WTC11 (cell line): ENCODE data around the gene PNLIPRP1. TPM values are rescaled to one million over a fixed set of nuclear protein-coding genes. Genes with fewer than 3 reads are reported as not detected.

Experiments
- ATAC-seq: fragments of 200-7000 bp; cut with Tn5 transposase; 2 replicates; pipeline ENCODE4 v1.10.0; 2021; ENCODE audit warnings: mild to moderate bottlenecking, moderate library complexity
- CTCF ChIA-PET: fragments of 300-600 bp; sonication (Branson Sonifier 250); formaldehyde crosslinking; loops from one replicate; lab custom pipeline; 2021; ENCODE audit warnings: antibody characterized with exemption; lab: Charles Lee
- POLR2A ChIA-PET: fragments of 350-600 bp; sonication (Branson Sonifier 250); formaldehyde crosslinking; loops from one replicate; lab custom pipeline; 2021; ENCODE audit warnings: antibody characterized with exemption; lab: Charles Lee
- DNase-seq: peaks from one replicate; pipeline ENCODE4 v3.0.0; 2021; ENCODE audit warnings: low spot score
- H3K27ac Mint-ChIP-seq: 2 replicates; pipeline ENCODE4 v1.8.0; 2021; ENCODE audit warnings: mixed read lengths
- H3K27me3 Mint-ChIP-seq: 2 replicates; pipeline ENCODE4 v1.8.0; 2021; ENCODE audit warnings: low read depth, mild to moderate bottlenecking, moderate library complexity, mixed read lengths
- H3K36me3 Mint-ChIP-seq: 2 replicates; pipeline ENCODE4 v1.8.0; 2021; ENCODE audit warnings: mixed read lengths
- H3K4me1 Mint-ChIP-seq: 2 replicates; pipeline ENCODE4 v1.8.0; 2022; ENCODE audit warnings: mixed read lengths
- H3K4me3 Mint-ChIP-seq: 2 replicates; pipeline ENCODE4 v1.8.0; 2021; ENCODE audit warnings: mild to moderate bottlenecking, moderate library complexity, mixed read lengths
- H3K9me3 Mint-ChIP-seq: 2 replicates; pipeline ENCODE4 v1.8.0; 2021; ENCODE audit warnings: mixed read lengths
- AFF4 ChIP-seq: sonication (generic); formaldehyde crosslinking; IDR thresholded peaks from 2 replicates; pipeline ENCODE4 v1.8.1; 2023; ENCODE audit warnings: mild to moderate bottlenecking, missing genetic modification reagents, borderline replicate concordance
- CBFB ChIP-seq: sonication (generic); formaldehyde crosslinking; IDR thresholded peaks from 2 replicates; pipeline ENCODE4 v1.8.1; 2022; ENCODE audit warnings: mild to moderate bottlenecking, low read depth, missing genetic modification reagents
- CREM ChIP-seq: sonication (generic); formaldehyde crosslinking; IDR thresholded peaks from 2 replicates; pipeline ENCODE4 v1.8.1; 2022; ENCODE audit warnings: mild to moderate bottlenecking, missing genetic modification reagents, moderate library complexity
- ELF4 ChIP-seq: sonication (generic); formaldehyde crosslinking; IDR thresholded peaks from 2 replicates; pipeline ENCODE4 v1.8.1; 2022; ENCODE audit warnings: low read depth, mild to moderate bottlenecking, moderate library complexity, missing genetic modification reagents
- FOXK1 ChIP-seq: sonication (generic); formaldehyde crosslinking; IDR thresholded peaks from 2 replicates; pipeline ENCODE4 v1.8.0; 2022; ENCODE audit warnings: mild to moderate bottlenecking, moderate library complexity, missing genetic modification reagents
- GTF2I ChIP-seq: fragments of 250-450 bp; sonication (Bioruptor Pico); conservative IDR thresholded peaks from 2 replicates; pipeline ENCODE4 v1.4.0; 2021; ENCODE audit warnings: mild to moderate bottlenecking
- MXD4 ChIP-seq: fragments of 250-450 bp; sonication (Bioruptor Pico); IDR thresholded peaks from 2 replicates; pipeline ENCODE4 v1.8.0; 2021; ENCODE audit warnings: mild to moderate bottlenecking, moderate library complexity, borderline replicate concordance
- NFATC4 ChIP-seq: fragments of 250-450 bp; sonication (Bioruptor Pico); IDR thresholded peaks from 2 replicates; pipeline ENCODE4 v1.9.0; 2021; ENCODE audit warnings: mild to moderate bottlenecking
- NR2C2 ChIP-seq: sonication (generic); formaldehyde crosslinking; IDR thresholded peaks from 2 replicates; pipeline ENCODE4 v1.8.0; 2022; ENCODE audit warnings: mild to moderate bottlenecking, missing genetic modification reagents
- OVOL2 ChIP-seq: fragments of 250-450 bp; sonication (Bioruptor Pico); IDR thresholded peaks from 2 replicates; pipeline ENCODE4 v1.9.0; 2021; ENCODE audit warnings: mild to moderate bottlenecking, borderline replicate concordance
- RELA ChIP-seq: sonication (generic); formaldehyde crosslinking; IDR thresholded peaks from 2 replicates; pipeline ENCODE4 v1.8.1; 2022; ENCODE audit warnings: missing genetic modification reagents, mild to moderate bottlenecking, borderline replicate concordance
- SP1 ChIP-seq: sonication (generic); formaldehyde crosslinking; conservative IDR thresholded peaks from 2 replicates; pipeline ENCODE4 v1.8.1; 2022; ENCODE audit warnings: missing genetic modification reagents
- TP53 ChIP-seq: sonication (generic); formaldehyde crosslinking; IDR thresholded peaks from 2 replicates; pipeline ENCODE4 v1.8.1; 2023; ENCODE audit warnings: mild to moderate bottlenecking, missing genetic modification reagents
- USF2 ChIP-seq: sonication (generic); formaldehyde crosslinking; IDR thresholded peaks from 2 replicates; pipeline ENCODE4 v1.8.1; 2023; ENCODE audit warnings: mild to moderate bottlenecking, missing genetic modification reagents, moderate library complexity
- ZNF121 ChIP-seq: sonication (generic); formaldehyde crosslinking; IDR thresholded peaks from 2 replicates; pipeline ENCODE4 v1.8.0; 2023; ENCODE audit warnings: missing genetic modification reagents
- ZNF138 ChIP-seq: sonication (generic); formaldehyde crosslinking; conservative IDR thresholded peaks from 2 replicates; pipeline ENCODE4 v1.8.1; 2022; ENCODE audit warnings: mild to moderate bottlenecking, moderate library complexity, missing genetic modification reagents
- ZNF232 ChIP-seq: sonication (generic); formaldehyde crosslinking; IDR thresholded peaks from 2 replicates; pipeline ENCODE4 v1.8.0; 2022; ENCODE audit warnings: mild to moderate bottlenecking, missing genetic modification reagents
- ZNF396 ChIP-seq: fragments of 250-450 bp; sonication (Bioruptor Pico); IDR thresholded peaks from 2 replicates; pipeline ENCODE4 v1.8.0; 2021; ENCODE audit warnings: mild to moderate bottlenecking, moderate library complexity, borderline replicate concordance
- total RNA-seq: library from RNA; stranded (reverse); gene quantifications from 3 replicates; pipeline ENCODE4 v1.2.3, GENCODE V29; 2021
- TF ChIP-seq, protein P1 (sequence below): fragments of 250-450 bp; sonication (Bioruptor Pico); IDR thresholded peaks from 2 replicates; pipeline ENCODE4 v1.9.0; 2021; ENCODE audit warnings: mild to moderate bottlenecking
- TF ChIP-seq, protein P2 (sequence below): fragments of 200-600 bp; IDR thresholded peaks from 2 replicates; pipeline ENCODE4 v1.8.0; 2022; ENCODE audit warnings: antibody characterized with exemption
- TF ChIP-seq, protein P3 (sequence below): fragments of 250-450 bp; sonication (Bioruptor Pico); IDR thresholded peaks from 2 replicates; pipeline ENCODE4 v1.9.0; 2021; ENCODE audit warnings: mild to moderate bottlenecking, borderline replicate concordance

The PNLIPRP1 gene
- total RNA-seq, 1 experiment from 2014 or later: 0.68 TPM

GRCh38 chr10:116594525-116595035 lies 3.8 kb downstream of the PNLIPRP1 start (continued):
- TF ChIP-seq, protein P1, sequence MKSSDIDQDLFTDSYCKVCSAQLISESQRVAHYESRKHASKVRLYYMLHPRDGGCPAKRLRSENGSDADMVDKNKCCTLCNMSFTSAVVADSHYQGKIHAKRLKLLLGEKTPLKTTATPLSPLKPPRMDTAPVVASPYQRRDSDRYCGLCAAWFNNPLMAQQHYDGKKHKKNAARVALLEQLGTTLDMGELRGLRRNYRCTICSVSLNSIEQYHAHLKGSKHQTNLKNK: no peak
- TF ChIP-seq OVOL2 (CRISPR knock-in tag): no peak
- TF ChIP-seq, all 79 proteins: peak for 0

DNA sequence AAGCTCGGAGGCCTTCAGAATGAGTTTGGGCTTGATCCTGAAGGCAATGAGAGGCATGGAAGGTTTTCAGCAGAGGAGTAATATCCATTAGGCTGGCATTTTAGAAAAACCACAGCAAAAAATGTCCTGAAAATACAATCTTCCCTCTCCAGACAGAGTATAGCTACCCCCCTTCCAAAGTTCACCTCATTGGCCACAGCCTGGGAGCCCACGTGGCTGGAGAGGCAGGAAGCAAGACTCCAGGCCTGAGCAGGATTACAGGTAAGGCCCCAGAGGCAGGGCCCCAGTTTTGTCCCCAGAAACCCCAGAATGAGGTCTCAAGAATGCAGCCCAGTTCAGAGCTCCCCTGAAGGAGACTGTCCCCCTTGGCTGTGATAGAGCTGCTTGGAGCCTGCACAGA lies 5.3 kb downstream of the PNLIPRP1 start:
- Mint-ChIP-seq H3K9me3 (no peaks in the 10 kb centered on the region), H3K4me3 (no peak overlapping the region), H3K27me3 (no peaks in the 10 kb centered on the region), H3K36me3 (no peaks in the 10 kb centered on the region), H3K4me1 (peaks cover 10% of the 10 kb centered on the region), H3K27ac (no peak overlapping the region)
- POLR2A ChIA-PET: no interaction called here
- TF ChIP-seq, protein P1: no peak
- TF ChIP-seq ZNF138 (CRISPR knock-in tag): no peak
- CTCF ChIA-PET: no interaction called here
- no peak for DNase-seq
- no peak for ATAC-seq

DNA sequence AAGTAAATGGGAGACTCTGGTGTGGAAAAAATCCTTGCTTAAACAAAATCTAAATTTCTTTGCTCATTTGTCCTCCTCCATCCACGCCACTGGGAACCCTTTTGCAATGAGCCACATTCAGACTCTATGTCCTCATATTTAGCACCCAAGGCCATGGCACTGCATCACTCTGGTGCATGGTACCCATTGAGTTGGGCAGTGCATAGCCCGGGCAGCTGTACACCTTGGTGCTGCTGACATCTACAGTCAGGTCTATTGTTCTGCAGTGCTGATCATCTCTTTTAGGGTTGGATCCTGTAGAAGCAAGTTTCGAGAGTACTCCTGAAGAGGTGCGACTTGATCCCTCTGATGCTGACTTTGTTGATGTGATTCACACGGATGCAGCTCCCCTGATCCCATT lies 6.8 kb downstream of the PNLIPRP1 start:
- TF ChIP-seq FOXK1 (CRISPR knock-in tag) (no peak), ZNF121 (CRISPR knock-in tag) (no peak), MXD4 (no peak), ZNF232 (CRISPR knock-in tag) (no peak), NFATC4 (CRISPR knock-in tag) (no peak), SP1 (CRISPR knock-in tag) (no peak), NR2C2 (CRISPR knock-in tag) (no peak), ZNF396 (no peak), RELA (no peak), CREM (no peak), CBFB (CRISPR knock-in tag) (no peak), GTF2I (CRISPR knock-in tag) (no peak), TP53 (CRISPR knock-in tag) (no peak), ZNF138 (CRISPR knock-in tag) (no peak), ELF4 (CRISPR knock-in tag) (no peak), AFF4 (CRISPR knock-in tag) (no peak), USF2 (no peak)
- TF ChIP-seq, protein P2, sequence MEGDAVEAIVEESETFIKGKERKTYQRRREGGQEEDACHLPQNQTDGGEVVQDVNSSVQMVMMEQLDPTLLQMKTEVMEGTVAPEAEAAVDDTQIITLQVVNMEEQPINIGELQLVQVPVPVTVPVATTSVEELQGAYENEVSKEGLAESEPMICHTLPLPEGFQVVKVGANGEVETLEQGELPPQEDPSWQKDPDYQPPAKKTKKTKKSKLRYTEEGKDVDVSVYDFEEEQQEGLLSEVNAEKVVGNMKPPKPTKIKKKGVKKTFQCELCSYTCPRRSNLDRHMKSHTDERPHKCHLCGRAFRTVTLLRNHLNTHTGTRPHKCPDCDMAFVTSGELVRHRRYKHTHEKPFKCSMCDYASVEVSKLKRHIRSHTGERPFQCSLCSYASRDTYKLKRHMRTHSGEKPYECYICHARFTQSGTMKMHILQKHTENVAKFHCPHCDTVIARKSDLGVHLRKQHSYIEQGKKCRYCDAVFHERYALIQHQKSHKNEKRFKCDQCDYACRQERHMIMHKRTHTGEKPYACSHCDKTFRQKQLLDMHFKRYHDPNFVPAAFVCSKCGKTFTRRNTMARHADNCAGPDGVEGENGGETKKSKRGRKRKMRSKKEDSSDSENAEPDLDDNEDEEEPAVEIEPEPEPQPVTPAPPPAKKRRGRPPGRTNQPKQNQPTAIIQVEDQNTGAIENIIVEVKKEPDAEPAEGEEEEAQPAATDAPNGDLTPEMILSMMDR: no peak
- TF ChIP-seq, protein P3, sequence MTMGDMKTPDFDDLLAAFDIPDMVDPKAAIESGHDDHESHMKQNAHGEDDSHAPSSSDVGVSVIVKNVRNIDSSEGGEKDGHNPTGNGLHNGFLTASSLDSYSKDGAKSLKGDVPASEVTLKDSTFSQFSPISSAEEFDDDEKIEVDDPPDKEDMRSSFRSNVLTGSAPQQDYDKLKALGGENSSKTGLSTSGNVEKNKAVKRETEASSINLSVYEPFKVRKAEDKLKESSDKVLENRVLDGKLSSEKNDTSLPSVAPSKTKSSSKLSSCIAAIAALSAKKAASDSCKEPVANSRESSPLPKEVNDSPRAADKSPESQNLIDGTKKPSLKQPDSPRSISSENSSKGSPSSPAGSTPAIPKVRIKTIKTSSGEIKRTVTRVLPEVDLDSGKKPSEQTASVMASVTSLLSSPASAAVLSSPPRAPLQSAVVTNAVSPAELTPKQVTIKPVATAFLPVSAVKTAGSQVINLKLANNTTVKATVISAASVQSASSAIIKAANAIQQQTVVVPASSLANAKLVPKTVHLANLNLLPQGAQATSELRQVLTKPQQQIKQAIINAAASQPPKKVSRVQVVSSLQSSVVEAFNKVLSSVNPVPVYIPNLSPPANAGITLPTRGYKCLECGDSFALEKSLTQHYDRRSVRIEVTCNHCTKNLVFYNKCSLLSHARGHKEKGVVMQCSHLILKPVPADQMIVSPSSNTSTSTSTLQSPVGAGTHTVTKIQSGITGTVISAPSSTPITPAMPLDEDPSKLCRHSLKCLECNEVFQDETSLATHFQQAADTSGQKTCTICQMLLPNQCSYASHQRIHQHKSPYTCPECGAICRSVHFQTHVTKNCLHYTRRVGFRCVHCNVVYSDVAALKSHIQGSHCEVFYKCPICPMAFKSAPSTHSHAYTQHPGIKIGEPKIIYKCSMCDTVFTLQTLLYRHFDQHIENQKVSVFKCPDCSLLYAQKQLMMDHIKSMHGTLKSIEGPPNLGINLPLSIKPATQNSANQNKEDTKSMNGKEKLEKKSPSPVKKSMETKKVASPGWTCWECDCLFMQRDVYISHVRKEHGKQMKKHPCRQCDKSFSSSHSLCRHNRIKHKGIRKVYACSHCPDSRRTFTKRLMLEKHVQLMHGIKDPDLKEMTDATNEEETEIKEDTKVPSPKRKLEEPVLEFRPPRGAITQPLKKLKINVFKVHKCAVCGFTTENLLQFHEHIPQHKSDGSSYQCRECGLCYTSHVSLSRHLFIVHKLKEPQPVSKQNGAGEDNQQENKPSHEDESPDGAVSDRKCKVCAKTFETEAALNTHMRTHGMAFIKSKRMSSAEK (CRISPR knock-in tag): no peak
- peaks cover 10% of the 10 kb centered on the region for H3K4me1 Mint-ChIP-seq
- H3K36me3 Mint-ChIP-seq: no peaks in the 10 kb centered on the region
- H3K9me3 Mint-ChIP-seq: no peaks in the 10 kb centered on the region
- no peaks in the 10 kb centered on the region for H3K27me3 Mint-ChIP-seq
- DNase-seq (no peak), ATAC-seq (no peak)
- no peak overlapping the region for H3K4me3 Mint-ChIP-seq
- CTCF ChIA-PET: no interaction called here
- POLR2A ChIA-PET: no interaction called here
- no peak overlapping the region for H3K27ac Mint-ChIP-seq
